Activated T-helper 17 cell treated with anti-CD3 and anti-CD28 coated beads, Interleukin-2, amount 50 U/mL, for 72 hours (primary cell): Measurements from ENCODE around the gene CDH13. TPM values are rescaled to one million over a fixed set of nuclear protein-coding genes. Genes with fewer than 3 reads are reported as not detected.

ENCODE experiments used
- ATAC-seq: fragments of 150-1000 bp; cut with Tn5 transposase; replicated peaks from 2 replicates; pipeline ENCODE4 v1.10.0; 2021; ENCODE audit warnings: mild to moderate bottlenecking, moderate library complexity
- H3K27ac Mint-ChIP-seq: one replicate; pipeline ENCODE4 v1.8.0; 2022; ENCODE audit warnings: mixed read lengths
- H3K27me3 Mint-ChIP-seq: one replicate; pipeline ENCODE4 v1.8.0; 2022; ENCODE audit warnings: mixed read lengths
- H3K36me3 Mint-ChIP-seq: one replicate; pipeline ENCODE4 v1.8.0; 2022; ENCODE audit warnings: low read depth, mild to moderate bottlenecking, mixed read lengths
- H3K4me1 Mint-ChIP-seq: one replicate; pipeline ENCODE4 v1.8.0; 2022; ENCODE audit warnings: mixed read lengths
- H3K4me3 Mint-ChIP-seq: one replicate; pipeline ENCODE4 v1.8.0; 2022; ENCODE audit warnings: mild to moderate bottlenecking, mixed read lengths
- H3K9me3 Mint-ChIP-seq: one replicate; pipeline ENCODE4 v1.8.0; 2022; ENCODE audit warnings: mixed read lengths
- total RNA-seq, 2 donors: library from RNA; stranded (reverse); gene quantifications; one replicate each; pipeline ENCODE4 v1.2.3, GENCODE V29; 2022

CDH13 gene
- total RNA-seq, 2 donors from 2014 or later = not detected

- no peak overlapping the region for H3K4me3 Mint-ChIP-seq
- no peaks in the 10 kb centered on the region for H3K36me3 Mint-ChIP-seq
- peaks cover 20% of the 10 kb centered on the region for H3K9me3 Mint-ChIP-seq
- no peak overlapping the region for H3K27ac Mint-ChIP-seq
- H3K4me1 Mint-ChIP-seq = no peaks in the 10 kb centered on the region
- peaks cover 20% of the 10 kb centered on the region for H3K27me3 Mint-ChIP-seq
- ATAC-seq = peak; percentile 88
These were observed 473.9 kb downstream of the CDH13 start for GRCh38 chr16:83100679-83101078.

DNA sequence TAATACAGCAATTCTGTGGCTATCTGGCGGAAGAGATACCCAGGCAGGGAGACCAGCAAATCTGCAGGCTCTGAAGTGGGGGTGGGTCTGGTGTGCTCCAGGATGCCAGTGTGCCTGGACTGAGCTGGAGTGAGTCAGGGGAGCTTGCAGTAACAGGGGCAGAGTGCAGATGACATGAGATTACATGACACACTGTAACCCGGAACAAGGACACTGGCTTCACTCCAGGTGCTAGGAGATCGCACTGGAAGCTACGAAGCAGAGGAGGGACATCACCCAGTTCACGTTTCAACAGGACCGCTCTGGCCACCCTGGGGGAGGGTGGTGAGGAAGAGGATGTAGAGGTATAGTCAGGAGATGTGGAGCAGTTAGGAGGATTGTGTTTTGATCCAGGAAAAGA, 475.6 kb downstream of the CDH13 start:
- no peak for ATAC-seq
- H3K4me3 Mint-ChIP-seq = no peak overlapping the region
- H3K36me3 Mint-ChIP-seq = no peaks in the 10 kb centered on the region
- peaks cover 23% of the 10 kb centered on the region for H3K27me3 Mint-ChIP-seq
- H3K27ac Mint-ChIP-seq = no peak overlapping the region
- no peaks in the 10 kb centered on the region for H3K4me1 Mint-ChIP-seq
- peaks cover 18% of the 10 kb centered on the region for H3K9me3 Mint-ChIP-seq

GRCh38 chr16:83105279-83106077, 478.7 kb downstream of the CDH13 start:
- Mint-ChIP-seq H3K27me3 (peaks cover 31% of the 10 kb centered on the region), H3K36me3 (no peaks in the 10 kb centered on the region), H3K4me1 (no peaks in the 10 kb centered on the region), H3K9me3 (peaks cover 4% of the 10 kb centered on the region), H3K27ac (no peak overlapping the region), H3K4me3 (no peak overlapping the region)
- no peak for ATAC-seq

- Mint-ChIP-seq H3K4me3 (no peak overlapping the region), H3K27ac (no peak overlapping the region), H3K36me3 (no peaks in the 10 kb centered on the region), H3K27me3 (peaks cover 18% of the 10 kb centered on the region), H3K9me3 (no peaks in the 10 kb centered on the region), H3K4me1 (no peaks in the 10 kb centered on the region)
- no peak for ATAC-seq
These were observed 482.8 kb downstream of the CDH13 start for GRCh38 chr16:83109490-83110125.

DNA sequence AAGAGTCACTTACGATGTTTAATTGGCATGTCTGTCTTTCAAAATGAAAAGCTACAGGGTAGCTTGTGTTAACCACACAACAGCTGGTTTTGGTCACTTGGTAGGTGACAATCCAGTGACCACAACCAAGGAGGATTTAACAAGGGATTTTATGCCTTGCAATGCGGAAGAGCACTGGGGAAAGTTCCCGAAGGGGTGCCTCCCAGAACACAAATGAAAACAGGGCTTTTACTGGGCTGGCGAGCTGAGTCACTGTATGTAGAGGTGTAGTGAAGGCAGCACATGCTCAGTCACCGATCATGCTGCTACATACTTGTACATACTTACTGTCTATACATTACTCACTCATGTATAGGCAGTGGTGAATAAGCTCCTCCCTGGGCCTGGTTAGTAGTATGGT, 483.5 kb downstream of the CDH13 start:
- Mint-ChIP-seq H3K36me3 (no peaks in the 10 kb centered on the region), H3K4me1 (no peaks in the 10 kb centered on the region), H3K27ac (no peak overlapping the region), H3K9me3 (no peaks in the 10 kb centered on the region), H3K4me3 (no peak overlapping the region), H3K27me3 (peaks cover 18% of the 10 kb centered on the region)
- no peak for ATAC-seq

- Mint-ChIP-seq H3K9me3 (no peaks in the 10 kb centered on the region), H3K36me3 (no peaks in the 10 kb centered on the region), H3K27ac (no peak overlapping the region), H3K4me1 (no peaks in the 10 kb centered on the region), H3K27me3 (peaks cover 12% of the 10 kb centered on the region), H3K4me3 (no peak overlapping the region)
- peak; percentile 47 for ATAC-seq
These were observed 486.5 kb downstream of the CDH13 start for GRCh38 chr16:83113317-83113716.

DNA sequence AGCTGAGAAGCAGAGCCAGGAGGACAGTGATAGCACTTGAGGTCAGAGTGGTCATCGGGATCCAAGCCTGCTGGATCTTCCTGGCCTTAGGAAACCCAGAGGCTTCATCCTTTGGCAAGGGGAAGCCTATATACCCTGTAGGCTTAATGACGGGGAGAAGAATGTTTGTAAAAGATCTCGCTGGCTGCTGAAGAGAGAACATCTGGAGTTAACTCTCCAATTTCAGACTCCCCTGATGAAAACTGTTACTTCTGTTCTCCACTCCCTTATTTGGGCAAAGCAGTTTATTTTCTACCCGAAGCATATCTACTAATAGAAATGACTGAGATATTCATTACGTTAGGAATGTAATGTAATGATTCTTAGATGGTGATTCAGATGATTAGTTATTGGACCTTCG, 487.0 kb downstream of the CDH13 start:
- peaks cover 10% of the 10 kb centered on the region for H3K27me3 Mint-ChIP-seq
- H3K4me3 Mint-ChIP-seq = no peak overlapping the region
- ATAC-seq = no peak
- H3K27ac Mint-ChIP-seq = no peak overlapping the region
- H3K36me3 Mint-ChIP-seq = no peaks in the 10 kb centered on the region
- no peaks in the 10 kb centered on the region for H3K9me3 Mint-ChIP-seq
- no peaks in the 10 kb centered on the region for H3K4me1 Mint-ChIP-seq

GRCh38 chr16:83115491-83116232, 488.9 kb downstream of the CDH13 start:
- no peak for ATAC-seq
- peaks cover 6% of the 10 kb centered on the region for H3K27me3 Mint-ChIP-seq
- H3K9me3 Mint-ChIP-seq = no peaks in the 10 kb centered on the region
- H3K27ac Mint-ChIP-seq = no peak overlapping the region
- no peak overlapping the region for H3K4me3 Mint-ChIP-seq
- no peaks in the 10 kb centered on the region for H3K4me1 Mint-ChIP-seq
- no peaks in the 10 kb centered on the region for H3K36me3 Mint-ChIP-seq

GRCh38 chr16:83116274-83116892, 489.6 kb downstream of the CDH13 start:
- no peaks in the 10 kb centered on the region for H3K9me3 Mint-ChIP-seq
- H3K4me1 Mint-ChIP-seq = no peaks in the 10 kb centered on the region
- H3K36me3 Mint-ChIP-seq = no peaks in the 10 kb centered on the region
- no peak for ATAC-seq
- H3K27ac Mint-ChIP-seq = no peak overlapping the region
- H3K4me3 Mint-ChIP-seq = no peak overlapping the region
- peaks cover 6% of the 10 kb centered on the region for H3K27me3 Mint-ChIP-seq

DNA sequence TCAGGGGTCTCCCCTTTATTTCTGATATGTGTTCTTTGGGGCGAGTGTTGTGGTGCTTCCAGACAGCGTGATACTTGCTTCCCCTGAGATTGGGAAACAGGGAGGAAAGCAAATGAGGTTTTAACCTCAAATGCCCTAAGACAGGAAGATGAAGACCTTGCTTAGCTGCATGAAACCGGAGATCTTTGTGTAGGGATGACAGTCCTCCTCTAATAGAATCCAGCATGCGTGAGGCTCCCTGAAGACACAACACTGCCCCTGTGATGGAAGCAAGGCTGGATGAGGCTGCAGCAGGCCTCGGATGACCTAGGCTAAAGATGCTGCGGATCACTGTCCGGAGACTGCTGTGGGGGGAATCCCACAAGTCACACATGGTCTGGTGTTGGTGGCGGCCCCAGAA, 491.0 kb downstream of the CDH13 start:
- Mint-ChIP-seq H3K27me3 (peaks cover 3% of the 10 kb centered on the region), H3K36me3 (no peaks in the 10 kb centered on the region), H3K4me3 (no peak overlapping the region), H3K4me1 (no peaks in the 10 kb centered on the region), H3K27ac (no peak overlapping the region), H3K9me3 (no peaks in the 10 kb centered on the region)
- ATAC-seq = no peak

- Mint-ChIP-seq H3K27me3 (peaks cover 1% of the 10 kb centered on the region), H3K36me3 (no peaks in the 10 kb centered on the region), H3K9me3 (no peaks in the 10 kb centered on the region), H3K4me1 (no peaks in the 10 kb centered on the region), H3K27ac (no peak overlapping the region), H3K4me3 (no peak overlapping the region)
- ATAC-seq = no peak
These were observed 491.6 kb downstream of the CDH13 start for GRCh38 chr16:83118365-83118764.

DNA sequence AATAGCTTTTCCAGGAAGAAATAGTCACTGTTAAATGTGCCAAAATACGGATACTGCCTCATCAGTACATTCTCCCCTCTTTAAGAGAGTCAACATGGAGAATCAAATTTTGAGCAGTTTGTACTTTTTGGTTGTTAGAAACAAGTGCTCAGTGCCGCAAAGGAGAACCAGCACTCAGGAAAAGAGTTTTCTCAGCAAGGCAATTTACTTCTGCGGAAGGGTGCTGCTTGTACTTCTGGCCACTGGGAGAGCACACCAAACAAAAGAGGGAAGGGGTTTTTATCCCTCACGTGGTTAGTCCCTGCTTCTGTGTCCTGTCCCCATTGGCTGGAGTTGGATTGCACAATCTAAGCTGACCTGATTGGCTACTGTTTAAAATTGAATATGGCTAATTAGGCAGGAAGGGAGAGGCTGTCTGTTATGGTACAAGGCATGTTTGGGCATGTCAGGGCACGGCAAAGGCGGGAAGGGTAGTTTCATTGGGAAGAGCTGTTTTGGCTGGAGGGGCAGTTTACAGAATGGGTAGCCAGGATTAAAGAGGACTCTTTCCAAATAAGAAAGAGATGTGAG, 499.3 kb downstream of the CDH13 start:
- Mint-ChIP-seq H3K27ac (no peak overlapping the region), H3K27me3 (peaks cover 18% of the 10 kb centered on the region)
- ATAC-seq = no peak

GRCh38 chr16:83128041-83128440, 501.3 kb downstream of the CDH13 start:
- H3K36me3 Mint-ChIP-seq = no peaks in the 10 kb centered on the region
- no peaks in the 10 kb centered on the region for H3K4me1 Mint-ChIP-seq
- no peak overlapping the region for H3K4me3 Mint-ChIP-seq
- ATAC-seq = no peak
- H3K9me3 Mint-ChIP-seq = peaks cover 12% of the 10 kb centered on the region
- no peak overlapping the region for H3K27ac Mint-ChIP-seq
- peaks cover 18% of the 10 kb centered on the region for H3K27me3 Mint-ChIP-seq

More for the DNA sequence above, 499.3 kb downstream of the CDH13 start:
- Mint-ChIP-seq H3K4me1 (no peaks in the 10 kb centered on the region), H3K4me3 (no peak overlapping the region), H3K9me3 (peaks cover 12% of the 10 kb centered on the region), H3K36me3 (no peaks in the 10 kb centered on the region)

DNA sequence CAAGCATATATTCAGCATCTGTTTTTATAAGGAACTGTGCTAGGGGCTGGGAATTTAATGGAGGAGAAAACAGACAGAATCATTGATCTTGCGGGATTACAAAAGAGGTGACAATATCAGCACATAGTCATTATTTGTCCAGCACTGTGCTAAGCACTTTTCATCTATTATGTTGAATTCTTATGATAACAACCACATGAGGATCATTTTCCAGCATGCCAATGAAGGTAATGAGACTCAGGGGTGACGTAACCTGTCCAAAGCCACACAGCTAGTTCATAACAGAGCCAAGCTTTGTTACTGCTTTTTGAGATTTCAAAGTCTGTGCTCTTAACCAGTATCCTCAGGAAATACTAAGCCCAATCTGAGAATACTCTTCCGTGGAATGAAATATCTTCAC, 503.3 kb downstream of the CDH13 start:
- no peak for ATAC-seq
- peaks cover 21% of the 10 kb centered on the region for H3K27me3 Mint-ChIP-seq
- H3K4me1 Mint-ChIP-seq = no peaks in the 10 kb centered on the region
- no peak overlapping the region for H3K4me3 Mint-ChIP-seq
- H3K9me3 Mint-ChIP-seq = peaks cover 12% of the 10 kb centered on the region
- H3K27ac Mint-ChIP-seq = no peak overlapping the region
- H3K36me3 Mint-ChIP-seq = no peaks in the 10 kb centered on the region
